ENCODE measurements around the gene RAD51B. TPM values are rescaled to one million over a fixed set of nuclear protein-coding genes. Genes with fewer than 3 reads are reported as not detected.

The RAD51B gene
- total RNA-seq, 1 experiment from 2014 or later, result 14.2 TPM

- TF ChIP-seq SP1 (CRISPR knock-in tag; conservative IDR thresholded peaks at IDR 0.05) (no peak), ETV6 (CRISPR knock-in tag; IDR thresholded peaks at IDR 0.05) (no peak), CREM (CRISPR knock-in tag; IDR thresholded peaks at IDR 0.05) (no peak), ZBTB21 (CRISPR knock-in tag; IDR thresholded peaks at IDR 0.05; ENCODE audit: borderline replicate concordance) (no peak), STAT6 (CRISPR knock-in tag; conservative IDR thresholded peaks at IDR 0.05; ENCODE audit: low read depth) (no peak), AR (CRISPR knock-in tag; IDR thresholded peaks at IDR 0.05) (no peak), KAT7 (CRISPR knock-in tag; IDR thresholded peaks at IDR 0.05; ENCODE audit: borderline replicate concordance) (no peak), ZSCAN18 (CRISPR knock-in tag; IDR thresholded peaks at IDR 0.05) (no peak), ZNF263 (CRISPR knock-in tag; IDR thresholded peaks at IDR 0.05; ENCODE audit: low read depth) (no peak), ZMAT4 (CRISPR knock-in tag; IDR thresholded peaks at IDR 0.05) (no peak), ZNF219 (CRISPR knock-in tag; IDR thresholded peaks at IDR 0.05; ENCODE audit: borderline replicate concordance) (no peak), PRDM15 (CRISPR knock-in tag; IDR thresholded peaks at IDR 0.05) (no peak), JAZF1 (CRISPR knock-in tag; IDR thresholded peaks at IDR 0.05) (no peak), CREB1 (CRISPR knock-in tag; IDR thresholded peaks at IDR 0.05) (no peak), ZNF317 (CRISPR knock-in tag; IDR thresholded peaks at IDR 0.05; ENCODE audit: borderline replicate concordance, low read depth) (no peak), GTF2I (CRISPR knock-in tag; conservative IDR thresholded peaks at IDR 0.05) (no peak), CTCF (IDR thresholded peaks at IDR 0.05) (no peak), FOXP4 (CRISPR knock-in tag; IDR thresholded peaks at IDR 0.05) (no peak)
- Mint-ChIP-seq H3K27ac (no peak overlapping the region; the same call in 1 of the 2 replicates), H3K27me3 (ENCODE audit: low read depth) (no peaks in the 10 kb centered on the region; the same call in 1 of the 2 replicates), H3K4me1 (peaks cover 36% of the 10 kb centered on the region), H3K4me3 (no peak overlapping the region), H3K9me3 (no peaks in the 10 kb centered on the region), H3K36me3 (no peaks in the 10 kb centered on the region)
- POLR2A ChIA-PET, result no interaction called here
- DNase-seq (ENCODE audit: low spot score), result no peak
- CTCF ChIA-PET, result no interaction called here
- no peak for ATAC-seq
Measured at GRCh38 chr14:68501614-68502052, 682.1 kb downstream of the RAD51B start.
